Neural progenitor cell (in vitro differentiated cells): ENCODE measurements around the gene CBFA2T3.

Experiments used
- CTCF ChIP-seq: fragments of 200-600 bp; sonication (generic); IDR thresholded peaks from 2 replicates; pipeline ENCODE4 v1.5.1; 2017; ENCODE audit warnings: antibody characterized with exemption, mild to moderate bottlenecking
- EZH2 ChIP-seq: fragments of 200-600 bp; sonication (generic); IDR thresholded peaks from 2 replicates; pipeline ENCODE4 v1.6.1; 2017; ENCODE audit warnings: antibody characterized with exemption, mild to moderate bottlenecking, moderate library complexity
- EZH2phosphoT487 ChIP-seq: fragments of 200-600 bp; sonication (generic); IDR thresholded peaks from 2 replicates; pipeline ENCODE4 v1.6.1; 2017; ENCODE audit warnings: antibody characterized with exemption

- TF ChIP-seq CTCF = no peak
- TF ChIP-seq EZH2phosphoT487 = no peak
- TF ChIP-seq EZH2 = no peak
Observed at GRCh38 chr16:88922826-88923410, 54.1 kb downstream of the CBFA2T3 start.
